Measurements from ENCODE around the gene CEP350. TPM values are rescaled to one million over a fixed set of nuclear protein-coding genes. Genes with fewer than 3 reads are reported as not detected.

CEP350 gene
- polyA plus RNA-seq, 2 of the 4 experiments (the other 2 are of a cell fraction), result 6.4 to 22.6 TPM

- no peak for DNase-seq (ENCODE audit: low read depth in 1 of 2, low spot score in 1 of 2)
- no peak overlapping the region for H3K4me3 ChIP-seq
- ChIA-PET POLR2A (interaction anchor here (0.9 kb wide), 1 partner anchor 17 kb away, joined by 3 read pairs; no protein-coding TSS in a partner anchor), CTCF (interaction anchor here (1.1 to 1.8 kb wide), 2 partner anchors 32 to 52 kb away, joined by 3 to 6 read pairs; no protein-coding TSS in a partner anchor)
- no peak for TF ChIP-seq E2F6 (IDR thresholded peaks at IDR 0.05; ENCODE audit: borderline replicate concordance, low read depth)
- TF ChIP-seq POLR2A (IDR thresholded peaks at IDR 0.05; ENCODE audit: low read length), result no peak
- no peak for TF ChIP-seq MAFK (IDR thresholded peaks at IDR 0.05; ENCODE audit: partially characterized antibody)
- TF ChIP-seq KDM5A (IDR thresholded peaks at IDR 0.05), result no peak
- no peak for TF ChIP-seq USF2 (IDR thresholded peaks at IDR 0.05)
- FAIRE-seq, result no peak
- H3K27ac ChIP-seq, result no peak overlapping the region
- 0 out of 3 replicates have a peak, but pooled peaks cover 3% of the 10 kb centered on the region for H3K4me1 ChIP-seq
- H3K9me3 ChIP-seq, result no peaks in the 10 kb centered on the region
- H3K4me2 ChIP-seq, result no peak overlapping the region
- no peak for ATAC-seq
- WGBS (ENCODE audit: missing lambda C conversion rate), result 35% methylated on average over 4 of the region's 4 CpGs
Observed at GRCh38 chr1:180136331-180136967, 181.8 kb downstream of the CEP350 start.

- Histone ChIP-seq H3K9me3 (no peaks in the 10 kb centered on the region), H3K27ac (no peak overlapping the region), H3K4me3 (no peak overlapping the region), H3K4me1 (0 out of 3 replicates have a peak, but pooled peaks cover 3% of the 10 kb centered on the region), H3K4me2 (no peak overlapping the region)
- DNase-seq (ENCODE audit: low read depth in 1 of 2, low spot score in 1 of 2) (no peak), ATAC-seq (no peak), FAIRE-seq (no peak)
- ChIA-PET POLR2A (interaction anchor here (0.9 kb wide), 1 partner anchor 17 kb away, joined by 3 read pairs; no protein-coding TSS in a partner anchor), CTCF (interaction anchor here (0.9 to 1.8 kb wide), 3 partner anchors 13 to 51 kb away, joined by 3 to 6 read pairs (median 3); no protein-coding TSS in a partner anchor)
- TF ChIP-seq MAZ (IDR thresholded peaks at IDR 0.05; ENCODE audit: borderline replicate concordance, low read depth, low read length) (no peak), USF2 (IDR thresholded peaks at IDR 0.05) (no peak), ESRRA (IDR thresholded peaks at IDR 0.05; ENCODE audit: borderline replicate concordance, low read length) (no peak), KDM1A (IDR thresholded peaks at IDR 0.05; ENCODE audit: low read depth) (no peak), EP300 (IDR thresholded peaks at IDR 0.05) (no peak), RAD21 (conservative IDR thresholded peaks at IDR 0.05 in 1 of 2, IDR thresholded peaks at IDR 0.05 in 1 of 2) (no peak), HMGXB4 (CRISPR knock-in tag; IDR thresholded peaks at IDR 0.05; ENCODE audit: borderline replicate concordance) (no peak), POLR2AphosphoS2 (conservative IDR thresholded peaks at IDR 0.05; ENCODE audit: low read length) (no peak), RNF2 (IDR thresholded peaks at IDR 0.05; ENCODE audit: borderline replicate concordance, low read depth) (no peak), EHMT2 (IDR thresholded peaks at IDR 0.05; ENCODE audit: low read depth) (no peak)
Observed at GRCh38 chr1:180136968-180137356, 182.4 kb downstream of the CEP350 start.

- ChIA-PET CTCF (interaction anchor here (0.9 kb wide), 1 partner anchor 14 kb away, joined by 3 read pairs; no protein-coding TSS in a partner anchor), POLR2A (no interaction called here)
- ATAC-seq (no peak), FAIRE-seq (no peak), DNase-seq (ENCODE audit: low read depth in 1 of 2, low spot score in 1 of 2) (no peak)
- no peak overlapping the region for H3K4me3 ChIP-seq
- 0 out of 3 replicates have a peak, but pooled peaks cover 3% of the 10 kb centered on the region for H3K4me1 ChIP-seq
- TF ChIP-seq USF2 (IDR thresholded peaks at IDR 0.05) (no peak), HDAC2 (IDR thresholded peaks at IDR 0.05) (no peak), POLR2AphosphoS2 (conservative IDR thresholded peaks at IDR 0.05; ENCODE audit: low read length) (no peak), PBX3 (IDR thresholded peaks at IDR 0.05) (no peak), BHLHE40 (IDR thresholded peaks at IDR 0.05; ENCODE audit: low read depth, low read length) (no peak), CEBPB (IDR thresholded peaks at IDR 0.05) (no peak)
- H3K9me3 ChIP-seq, result no peaks in the 10 kb centered on the region
- H3K27ac ChIP-seq, result no peak overlapping the region
- H3K4me2 ChIP-seq, result no peak overlapping the region
- 18% methylated on average over 2 of the region's 2 CpGs for WGBS (ENCODE audit: missing lambda C conversion rate)
Observed at GRCh38 chr1:180137776-180138175, 183.2 kb downstream of the CEP350 start.

Measured in A549 (cell line).